GM10847 (cell line): ENCODE results near the gene FKBP1C.
"Not testable (repeated sequence)": the region's sequence is repeated elsewhere in the genome, so short reads cannot be mapped to it uniquely, and the experiment has no call there.

Experiments used
- POLR2A ChIP-seq: IDR thresholded peaks from 2 replicates; pipeline ENCODE4 v1.6.1; 2011; ENCODE audit not compliant: insufficient read length; ENCODE audit errors: extremely low read depth

FKBP1C gene

DNA sequence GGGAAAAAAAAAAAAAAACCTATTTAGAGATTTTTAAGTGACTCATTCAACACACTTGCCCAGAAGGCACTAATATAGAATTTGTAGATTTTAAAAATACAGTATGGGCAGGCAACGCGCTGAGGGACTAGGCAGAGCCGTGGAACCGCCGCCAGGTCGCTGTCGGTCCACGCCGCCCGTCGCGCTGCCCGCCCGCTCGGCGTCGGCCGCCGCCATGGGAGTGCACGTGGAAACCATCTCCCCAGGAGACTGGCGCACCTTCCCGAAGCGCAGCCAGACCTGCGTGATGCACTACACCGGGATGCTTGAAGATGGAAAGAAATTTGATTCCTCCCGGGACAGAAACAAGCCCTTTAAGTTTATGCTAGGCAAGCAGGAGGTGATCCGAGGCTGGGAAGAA is at the start of gene FKBP1C:
Gene FKBP1C (plus strand): TSS at position 127 of the 400 bp plus-strand sequence.
- TF ChIP-seq POLR2A = not testable (repeated sequence)

DNA sequence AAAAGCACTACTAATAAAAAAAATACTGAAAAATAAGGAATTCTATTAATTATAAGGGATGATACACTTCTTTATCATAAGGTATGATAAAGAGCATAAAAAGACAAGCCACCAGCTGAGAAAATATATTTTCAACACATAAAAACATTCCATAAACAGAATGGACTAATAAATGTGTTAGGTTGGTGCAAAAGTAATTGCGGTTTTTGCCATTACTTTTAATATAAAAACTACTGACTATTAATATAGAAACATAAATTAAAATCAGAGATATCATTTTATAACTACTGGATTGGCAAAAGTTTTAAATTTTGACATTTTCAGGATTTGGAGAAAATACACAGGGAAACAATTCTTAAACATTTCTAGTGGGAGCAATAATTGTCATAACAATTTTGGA is 37.1 kb upstream of the FKBP1C start:
- no peak for TF ChIP-seq POLR2A

DNA sequence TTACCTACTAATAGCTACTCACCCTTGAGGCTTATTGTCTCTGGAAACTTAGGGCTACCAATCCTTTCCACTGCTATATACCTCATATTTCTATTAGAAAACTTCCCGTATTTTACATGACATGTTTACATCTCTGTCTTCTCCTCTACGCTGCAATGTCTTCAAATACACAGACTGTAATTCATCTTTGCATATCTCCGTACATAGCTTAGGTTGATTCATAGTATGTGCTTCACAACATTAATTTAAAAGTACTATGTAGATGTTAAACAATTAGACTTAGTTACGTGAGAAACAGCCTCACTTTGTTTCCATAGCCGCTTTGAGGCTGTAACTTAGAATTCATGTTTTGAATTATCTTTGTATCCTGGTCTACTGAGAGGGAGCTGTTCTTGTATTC is 35.1 kb upstream of the FKBP1C start:
- no peak for TF ChIP-seq POLR2A

DNA sequence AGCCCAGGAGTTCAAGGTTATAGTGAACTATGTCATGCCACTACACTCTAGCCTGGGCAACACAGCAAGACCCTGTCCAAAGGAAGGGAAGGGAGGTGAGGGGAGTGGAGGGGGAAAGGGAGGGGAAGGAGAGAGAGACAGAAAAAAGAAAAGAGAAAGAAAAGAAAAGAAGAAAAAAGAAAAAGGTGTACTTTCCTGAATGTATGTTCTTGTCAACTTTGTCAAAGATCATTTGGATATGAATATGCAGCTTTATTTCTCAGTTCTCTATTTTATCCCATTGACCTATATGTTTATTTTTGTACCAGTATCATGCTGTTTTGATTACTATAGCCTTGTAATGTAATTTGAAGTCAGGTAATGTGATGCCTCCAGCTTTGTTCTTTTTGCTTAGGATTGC is 30.9 kb upstream of the FKBP1C start:
- TF ChIP-seq POLR2A = no peak

DNA sequence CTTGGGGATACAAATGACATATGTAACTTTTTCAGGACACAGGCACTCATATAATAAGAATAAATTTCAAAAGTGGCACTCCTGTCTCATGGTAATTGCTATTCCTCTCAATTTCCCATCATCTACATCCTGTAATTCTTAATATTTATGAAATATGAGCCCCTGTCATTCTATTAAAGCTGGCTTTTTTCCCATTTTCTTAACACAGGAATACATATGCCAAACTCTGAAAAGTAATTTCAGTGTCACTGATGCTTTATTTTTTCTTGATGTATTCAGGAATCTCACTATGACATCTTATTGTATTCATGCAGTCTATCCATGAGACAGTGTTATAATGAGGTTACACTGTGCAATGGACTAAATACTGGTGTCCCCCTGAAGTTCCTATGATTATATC is 24.3 kb upstream of the FKBP1C start:
- TF ChIP-seq POLR2A = no peak

DNA sequence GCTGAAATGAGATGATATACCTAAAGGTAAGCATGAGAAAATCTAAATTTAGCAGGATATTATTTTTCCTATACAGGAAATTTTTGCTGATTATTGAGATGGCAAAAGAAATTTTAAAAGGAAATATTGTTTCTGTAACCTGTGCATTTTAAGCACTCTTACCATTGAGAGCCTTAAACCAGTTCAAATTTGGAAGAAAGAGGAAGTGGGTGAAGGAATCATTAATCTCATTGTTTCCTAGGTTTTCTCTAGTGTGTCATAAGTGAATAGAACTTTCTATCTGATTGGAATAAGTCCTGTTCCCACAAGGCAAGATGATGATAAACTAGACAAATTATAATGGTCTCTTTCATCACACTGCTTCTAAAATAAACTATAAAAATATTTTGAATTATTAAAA is 22.4 kb upstream of the FKBP1C start:
- TF ChIP-seq POLR2A = no peak

DNA sequence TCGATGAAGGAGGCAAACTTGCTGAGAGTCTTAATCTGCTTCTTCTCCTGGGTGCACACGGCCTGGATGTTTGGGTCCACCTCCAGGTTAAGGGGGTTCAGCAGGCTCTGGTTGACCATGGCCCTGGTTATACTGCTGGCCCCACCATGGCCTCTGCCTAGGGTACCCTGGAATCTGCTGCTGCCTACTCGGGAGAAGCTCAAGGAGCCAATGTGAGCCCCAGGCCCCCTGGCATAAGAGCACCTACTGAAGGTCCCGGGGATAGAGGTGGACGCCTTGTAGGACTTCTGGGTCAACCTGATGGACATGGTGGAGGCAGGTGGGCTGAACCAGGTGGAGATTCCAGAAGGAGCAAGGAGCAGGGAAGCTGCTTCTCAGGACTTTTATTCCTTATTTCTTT is 17.9 kb upstream of the FKBP1C start:
- TF ChIP-seq POLR2A = no peak

DNA sequence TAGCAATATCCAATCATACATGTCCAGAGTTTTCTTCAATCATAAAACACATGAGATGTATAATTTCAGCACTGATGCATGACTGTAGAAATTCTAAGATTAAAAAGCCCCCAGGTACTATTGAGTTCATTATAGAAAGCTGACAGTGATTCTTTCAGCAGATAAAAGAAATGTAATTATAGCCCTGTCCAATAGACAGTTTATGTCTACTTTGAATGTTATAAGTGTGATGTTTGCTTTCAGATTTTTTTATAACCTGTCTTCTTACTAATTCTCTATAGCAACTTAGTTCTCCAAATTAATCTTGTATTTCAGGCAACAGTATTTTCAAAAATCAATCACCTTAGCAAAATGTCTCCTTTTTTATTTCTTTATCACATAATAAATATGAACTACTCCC is 13.5 kb upstream of the FKBP1C start:
- TF ChIP-seq POLR2A = no peak

DNA sequence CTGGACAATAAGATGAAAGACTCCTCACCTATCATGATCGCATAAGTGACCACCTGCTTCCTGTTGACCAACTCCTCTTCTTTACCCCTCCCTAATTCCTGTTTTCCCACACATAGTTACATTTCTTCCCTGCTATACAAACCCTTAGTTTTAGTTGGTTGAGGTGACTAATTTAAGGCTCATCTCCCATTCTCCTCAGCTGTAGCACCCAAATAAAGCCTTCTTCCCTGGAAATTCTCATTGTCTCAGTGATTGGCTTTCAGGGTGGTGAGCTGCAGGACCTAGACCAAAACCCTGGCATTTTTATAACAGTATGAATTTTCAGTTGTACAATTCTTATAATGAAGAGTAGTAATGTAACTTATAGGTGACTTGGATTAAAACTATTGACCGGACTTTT is 2.1 kb downstream of the FKBP1C start:
- no peak for TF ChIP-seq POLR2A

DNA sequence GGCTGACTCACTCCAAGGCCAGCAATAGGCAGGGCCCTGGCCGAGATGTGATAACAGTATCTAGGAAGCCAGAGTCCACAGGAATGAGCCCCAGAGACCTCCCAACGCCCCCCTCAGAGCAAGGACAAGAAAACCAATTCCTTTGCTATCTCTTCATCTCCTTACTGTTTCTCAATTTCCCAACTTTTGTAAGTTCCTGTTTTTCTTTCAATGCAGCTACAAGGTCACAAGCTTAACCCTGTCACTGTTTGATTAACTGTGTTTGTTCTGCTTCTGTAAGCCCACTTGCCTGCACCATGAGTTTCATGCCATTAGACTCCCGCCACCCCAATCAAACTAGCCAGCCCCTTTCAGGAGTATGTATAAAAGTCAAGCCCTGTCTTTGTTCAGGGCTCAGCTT is 3.5 kb downstream of the FKBP1C start:
- TF ChIP-seq POLR2A = no peak

DNA sequence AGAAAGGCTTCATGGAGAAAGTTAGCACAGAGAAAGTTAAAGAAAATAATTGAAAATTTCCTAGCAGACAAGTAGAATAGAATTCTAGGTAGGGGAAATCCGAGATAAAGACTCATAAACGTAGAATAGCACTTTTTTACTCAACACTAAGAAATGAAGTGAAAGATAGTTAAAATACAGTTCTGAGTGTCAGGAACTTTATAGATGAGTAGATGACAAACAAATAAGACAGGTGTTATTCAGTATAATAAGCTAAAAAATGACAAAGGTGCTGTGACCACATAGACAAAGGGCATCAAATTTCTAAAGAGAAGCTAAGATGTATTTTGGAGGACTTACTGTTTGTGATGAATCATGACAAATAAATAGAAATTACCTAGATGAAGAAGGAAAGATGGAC is 12.9 kb downstream of the FKBP1C start:
- no peak for TF ChIP-seq POLR2A

DNA sequence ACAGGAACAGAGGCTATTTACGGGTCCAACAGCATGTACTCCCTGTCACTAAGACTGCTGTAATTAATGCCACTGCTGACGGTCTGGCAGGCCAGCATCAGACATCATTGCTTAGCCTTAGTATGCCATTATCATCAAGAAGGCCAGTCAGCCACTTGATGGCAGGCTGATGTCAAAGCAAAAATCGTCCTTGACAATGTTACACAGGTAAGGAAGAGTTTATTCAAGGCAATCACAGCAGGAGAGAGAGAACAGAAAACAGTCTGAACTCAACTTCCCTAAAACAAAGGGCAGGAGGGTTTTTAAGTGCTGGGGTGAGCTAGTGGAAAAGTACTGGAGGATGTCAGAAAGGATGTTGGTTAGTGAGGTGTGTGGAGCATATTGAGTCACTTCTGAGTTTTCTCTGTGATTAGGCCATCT is 25.1 kb downstream of the FKBP1C start:
- TF ChIP-seq POLR2A = no peak

DNA sequence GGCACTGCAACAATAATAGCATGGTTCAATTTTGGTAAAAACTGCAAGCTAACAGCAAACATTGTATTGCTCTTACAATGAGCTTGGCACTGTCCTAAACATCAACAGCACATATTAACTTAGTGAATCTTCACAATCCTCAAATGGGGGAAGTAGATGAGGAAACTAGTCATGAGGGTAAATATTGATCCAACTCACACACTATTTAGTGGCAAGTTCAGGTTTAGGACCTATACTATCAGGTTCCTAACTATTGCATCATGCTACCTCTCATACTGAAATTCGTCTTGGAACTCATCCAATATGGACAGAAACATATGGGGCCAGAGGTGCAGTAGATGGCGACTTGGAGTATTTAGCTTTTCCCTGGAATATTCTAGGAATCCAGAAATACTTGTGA is 34.2 kb downstream of the FKBP1C start:
- no peak for TF ChIP-seq POLR2A

DNA sequence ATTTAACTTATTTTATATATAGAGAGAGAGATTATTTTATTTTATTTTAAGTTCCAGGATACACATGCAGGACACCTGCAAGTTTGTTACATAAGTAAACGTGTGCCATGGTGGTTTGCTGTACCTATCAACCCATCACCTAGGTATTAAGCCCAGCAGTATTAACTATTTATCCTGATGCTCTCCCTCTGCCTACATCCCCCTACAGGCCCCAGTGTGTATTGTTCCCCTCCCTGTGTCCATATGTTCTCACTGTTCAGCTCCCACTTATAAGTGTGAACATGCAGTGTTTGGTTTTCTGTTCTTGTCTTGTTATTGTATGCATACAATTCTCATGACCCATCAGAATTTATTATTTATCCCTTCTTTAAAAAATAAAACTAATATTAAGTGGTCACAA is 34.6 kb downstream of the FKBP1C start:
- no peak for TF ChIP-seq POLR2A

DNA sequence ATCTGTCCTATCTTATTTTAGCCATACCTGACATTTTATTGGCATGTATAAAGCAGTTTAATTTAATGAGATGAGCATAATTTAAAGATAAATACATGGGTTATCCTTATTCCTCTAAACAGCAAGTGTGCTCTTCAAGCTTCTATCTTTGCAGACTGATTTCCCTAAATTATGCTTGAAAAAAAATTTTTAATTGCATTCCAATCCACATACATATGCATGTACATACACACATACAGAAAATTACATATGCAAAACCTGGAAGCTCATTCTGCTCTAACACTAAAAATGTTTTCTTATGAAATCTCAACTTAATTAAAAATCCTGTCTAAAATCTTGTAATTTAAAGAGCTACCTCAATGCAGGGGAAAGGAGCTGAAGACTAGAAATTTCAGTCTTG is 35.3 kb downstream of the FKBP1C start:
- no peak for TF ChIP-seq POLR2A

DNA sequence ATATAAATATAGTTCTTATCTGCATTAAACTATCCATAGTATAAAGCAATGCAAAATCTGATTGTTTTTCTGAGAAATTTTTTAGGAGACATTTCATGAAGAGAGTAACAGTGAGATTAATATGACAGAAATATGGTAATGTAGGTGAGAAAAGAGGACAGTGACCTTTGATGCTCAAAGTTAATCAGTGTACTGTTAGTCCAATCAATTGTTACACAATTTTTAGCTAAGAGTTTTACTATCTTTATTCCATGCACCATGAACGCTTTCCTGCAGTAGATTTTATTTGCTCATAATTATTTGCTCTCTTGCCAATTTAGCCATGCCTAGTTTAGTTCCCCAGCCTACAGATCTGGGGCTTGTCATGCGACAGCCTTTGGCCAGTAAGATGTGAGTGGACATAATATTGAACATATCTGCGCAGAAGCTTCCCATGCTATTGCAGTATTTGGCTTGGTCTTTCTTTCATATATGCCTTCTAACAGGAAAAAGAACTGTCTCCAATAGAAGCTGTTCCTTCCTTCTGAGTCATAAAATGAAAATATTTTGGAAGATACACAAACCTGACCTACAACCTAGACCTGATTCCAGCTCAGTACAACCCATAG is 38.7 kb downstream of the FKBP1C start:
- no peak for TF ChIP-seq POLR2A

DNA sequence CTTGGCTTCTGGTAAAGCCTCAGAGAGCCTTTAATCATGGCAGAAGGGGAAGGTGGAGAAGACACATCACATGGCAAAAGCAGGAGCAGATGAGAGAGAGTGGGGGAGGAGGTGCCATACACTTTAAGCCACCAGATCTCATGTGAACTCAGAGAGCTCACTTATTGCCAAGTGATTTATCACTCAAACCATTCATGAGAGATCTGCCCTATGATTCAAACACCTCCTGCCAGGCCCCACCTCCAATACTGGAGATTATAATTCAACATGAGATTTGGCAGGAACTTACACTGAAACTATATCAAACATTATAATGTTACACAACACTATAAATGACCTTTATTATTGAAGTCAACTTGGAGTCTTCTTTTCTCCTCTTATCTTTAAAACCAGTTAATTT is 47.9 kb downstream of the FKBP1C start:
- TF ChIP-seq POLR2A = no peak

DNA sequence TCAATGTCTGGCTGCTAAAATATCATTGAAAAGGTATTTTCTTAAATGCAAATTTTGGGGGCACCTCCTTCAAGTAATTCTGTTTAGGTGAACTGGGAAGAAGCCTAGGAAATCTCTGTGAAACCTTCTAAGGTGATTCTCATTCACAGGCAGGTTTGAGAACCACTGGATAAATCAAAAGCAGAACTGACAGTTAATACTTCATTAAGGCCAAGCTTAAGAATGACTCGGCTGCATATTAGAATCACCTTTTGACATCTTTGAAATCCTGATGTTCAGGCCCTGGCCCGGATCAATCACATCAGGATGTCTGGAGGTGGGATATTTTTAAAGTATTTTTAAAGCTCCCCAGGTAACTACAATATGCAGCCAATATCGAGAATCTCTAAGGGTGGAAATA is 50.6 kb downstream of the FKBP1C start:
- no peak for TF ChIP-seq POLR2A
